HG03103 (cell line): ENCODE results near the gene PTPRG.

ENCODE experiments used
- ATAC-seq: cut with Tn5 transposase; IDR thresholded peaks from one replicate; pipeline ENCODE4 v1.9.1; 2021; ENCODE audit warnings: low read depth; ENCODE audit not compliant: unreplicated experiment

Gene PTPRG

DNA sequence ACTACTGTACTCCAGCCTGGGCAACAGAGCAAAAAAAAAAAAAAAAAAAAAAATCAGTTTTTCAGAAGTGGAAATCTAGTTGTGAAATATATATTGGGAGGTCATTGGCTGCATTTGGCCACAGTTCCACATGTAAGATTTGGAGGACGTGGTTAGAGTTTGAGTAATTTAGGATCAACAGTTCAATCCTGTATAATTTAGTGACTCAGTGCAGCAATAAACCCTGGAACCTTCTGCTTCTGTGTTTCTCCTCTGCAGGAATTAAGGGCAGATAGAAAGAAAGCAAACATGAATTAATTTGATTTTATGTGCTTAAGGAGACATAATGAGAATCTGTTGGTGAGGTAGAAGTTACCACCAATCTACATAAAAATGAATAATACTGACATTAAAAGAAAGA lies 347.0 kb downstream of the PTPRG start:
- ATAC-seq: no peak

DNA sequence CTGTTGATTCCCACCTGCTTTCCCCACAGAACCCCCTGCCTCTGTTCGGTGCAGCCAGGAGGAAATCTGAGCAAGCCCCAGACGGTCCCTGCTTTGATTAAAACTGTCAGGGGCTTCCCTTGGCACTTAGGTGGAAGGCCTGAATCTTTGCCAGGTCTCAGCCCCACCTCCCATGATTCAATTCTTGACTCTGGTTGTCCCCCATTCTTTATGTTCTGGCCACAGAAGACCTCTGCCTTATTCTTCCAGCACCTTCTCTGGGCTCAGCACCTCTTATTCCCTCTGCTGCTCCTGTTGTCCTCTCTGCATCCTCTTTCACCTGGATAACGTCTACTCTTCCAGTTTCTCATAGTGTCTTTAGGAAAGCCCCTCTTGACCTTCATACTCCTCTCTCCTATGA lies 349.4 kb downstream of the PTPRG start:
- no peak for ATAC-seq

DNA sequence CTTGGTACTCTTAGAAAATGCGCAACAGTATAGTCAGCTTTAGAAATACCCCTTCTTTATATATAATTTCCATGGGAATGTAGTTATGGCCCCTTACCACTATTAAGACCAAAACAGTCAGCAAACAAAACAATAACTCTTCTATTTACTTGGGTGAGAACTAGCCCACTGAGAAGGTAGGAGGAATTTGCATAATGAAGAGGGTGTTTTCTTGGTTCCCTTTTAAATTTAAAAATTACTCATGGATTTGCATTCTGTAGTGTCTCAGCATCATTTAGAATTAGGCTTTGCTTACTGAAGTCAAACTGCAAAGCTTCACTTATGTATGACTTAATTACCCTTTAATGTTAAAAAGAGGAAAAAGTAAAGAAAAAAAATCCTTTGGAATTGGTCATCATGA lies 350.8 kb downstream of the PTPRG start:
- ATAC-seq: peak; percentile 58

DNA sequence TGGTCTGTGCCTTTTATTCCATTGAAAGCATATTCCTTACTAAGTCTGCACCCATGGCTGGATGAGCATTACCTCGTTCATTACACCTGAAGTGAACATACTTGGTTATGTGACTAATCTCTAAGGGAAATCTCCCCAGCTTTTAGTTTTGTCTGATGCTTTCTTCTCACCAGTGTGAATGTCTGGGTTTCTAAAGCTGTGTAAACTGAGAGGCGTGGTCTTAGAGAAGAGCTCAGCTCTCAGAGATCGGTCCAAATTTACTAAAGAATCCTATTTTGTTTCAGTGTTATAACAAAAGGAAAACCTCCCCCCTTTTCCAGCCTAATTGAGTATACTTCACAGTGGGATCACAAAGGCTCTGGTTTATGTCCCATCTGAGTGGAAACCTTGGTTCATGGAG lies 352.3 kb downstream of the PTPRG start:
- ATAC-seq: no peak

DNA sequence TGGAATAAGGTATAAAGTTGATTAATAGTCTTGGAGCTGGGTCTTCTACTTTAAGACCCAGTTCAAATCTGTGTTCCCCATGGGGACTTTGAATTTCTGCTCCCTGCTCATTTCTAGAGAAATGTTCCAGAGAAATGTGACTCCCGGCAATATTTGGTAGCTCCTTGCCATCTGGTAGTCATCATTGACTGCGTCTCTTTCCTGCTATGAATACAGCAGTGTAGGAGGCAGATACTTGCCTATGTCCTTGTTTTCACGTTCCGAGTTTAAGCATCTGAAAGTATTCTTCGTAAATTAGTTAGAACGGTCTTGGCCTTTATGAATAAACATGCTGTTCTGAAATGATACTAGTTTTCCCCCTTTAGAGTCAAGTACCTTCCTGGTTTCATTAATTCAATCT lies 352.9 kb downstream of the PTPRG start:
- ATAC-seq: no peak

DNA sequence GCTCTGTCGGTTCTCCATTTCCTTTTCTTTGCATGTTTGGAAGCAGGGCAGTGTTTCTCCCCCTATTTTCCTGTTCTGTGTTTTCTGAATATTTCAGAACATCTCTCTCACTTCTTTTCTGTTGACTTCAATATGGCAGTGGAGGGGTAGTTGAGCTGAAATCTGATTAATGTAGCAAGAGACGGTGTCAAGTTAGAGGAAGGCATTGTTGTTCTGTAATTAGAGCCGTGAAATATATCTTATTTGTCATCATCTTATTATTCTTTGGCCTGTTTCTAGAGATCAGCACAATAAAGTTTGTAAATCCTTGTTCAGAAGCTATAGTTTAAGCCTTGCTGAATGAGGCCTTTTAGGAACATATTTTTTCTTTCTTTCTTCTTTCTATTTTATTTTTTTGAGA lies 353.9 kb downstream of the PTPRG start:
- ATAC-seq: no peak

DNA sequence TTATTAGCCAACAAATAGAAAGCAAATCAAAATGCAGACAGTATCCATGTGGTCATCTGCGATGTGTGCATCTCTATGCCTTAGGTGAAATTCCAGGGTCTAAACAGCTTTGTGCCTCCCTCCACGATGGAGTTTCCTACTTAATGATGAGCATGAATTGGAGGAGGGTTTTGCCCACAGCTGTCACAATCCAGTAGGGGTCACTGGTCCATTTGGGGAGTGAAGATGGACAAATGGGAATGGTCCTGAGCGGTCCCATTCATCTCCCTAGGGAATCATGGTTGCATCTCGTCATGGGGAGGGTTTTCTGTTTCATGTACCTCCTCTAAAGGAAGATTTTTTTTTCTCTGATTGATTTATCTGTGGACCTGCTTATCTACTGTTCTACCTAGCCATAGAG lies 358.0 kb downstream of the PTPRG start:
- no peak for ATAC-seq

DNA sequence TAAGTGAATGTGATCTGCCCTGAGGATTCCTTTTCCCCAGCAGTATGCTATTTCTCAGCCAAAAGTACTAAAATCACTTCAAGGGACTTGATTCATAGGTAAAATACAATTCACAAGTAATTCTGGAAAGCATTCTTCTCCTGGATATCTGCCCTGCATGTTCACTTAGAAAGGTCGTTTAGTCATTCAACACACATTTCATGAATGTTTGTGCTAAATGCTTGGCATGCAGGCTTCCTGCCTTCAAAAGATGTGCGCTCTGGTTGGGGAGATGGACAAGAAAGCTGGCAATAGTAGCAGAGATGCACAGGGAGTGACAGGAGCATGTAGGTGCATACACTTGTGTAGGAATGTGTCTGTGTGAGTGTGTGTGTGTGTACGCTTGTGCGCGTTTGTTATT lies 360.7 kb downstream of the PTPRG start:
- no peak for ATAC-seq

DNA sequence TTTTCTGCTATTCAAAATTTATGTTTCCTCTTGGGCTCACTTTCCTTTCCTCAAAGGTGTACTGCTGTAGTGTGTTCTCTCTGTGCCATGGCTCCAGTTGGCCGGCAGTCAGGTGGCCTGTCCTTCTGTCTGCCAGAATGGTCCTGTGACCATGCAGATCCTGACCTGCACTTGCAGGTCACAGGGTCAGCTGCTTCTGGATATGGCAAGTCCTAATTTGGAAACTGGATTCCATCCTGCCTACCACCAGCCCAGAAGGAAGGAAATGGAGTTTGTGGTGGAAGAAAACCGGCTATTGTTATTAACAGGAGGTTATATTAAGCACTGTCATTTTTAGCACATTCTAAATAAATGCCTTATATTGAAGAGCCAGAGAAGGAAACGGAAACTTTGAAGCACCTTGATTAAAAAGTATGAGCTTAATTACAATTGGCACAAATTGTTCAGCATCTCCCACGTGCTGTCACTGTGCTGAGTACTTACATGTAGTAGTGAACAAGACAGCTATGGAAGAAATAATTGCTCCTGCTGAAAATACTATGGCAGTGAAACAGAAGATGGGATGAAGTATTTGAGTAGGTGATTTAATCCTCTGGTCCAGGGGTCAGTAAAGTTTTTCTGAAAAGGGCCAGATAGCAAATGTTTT lies 362.8 kb downstream of the PTPRG start:
- no peak for ATAC-seq

DNA sequence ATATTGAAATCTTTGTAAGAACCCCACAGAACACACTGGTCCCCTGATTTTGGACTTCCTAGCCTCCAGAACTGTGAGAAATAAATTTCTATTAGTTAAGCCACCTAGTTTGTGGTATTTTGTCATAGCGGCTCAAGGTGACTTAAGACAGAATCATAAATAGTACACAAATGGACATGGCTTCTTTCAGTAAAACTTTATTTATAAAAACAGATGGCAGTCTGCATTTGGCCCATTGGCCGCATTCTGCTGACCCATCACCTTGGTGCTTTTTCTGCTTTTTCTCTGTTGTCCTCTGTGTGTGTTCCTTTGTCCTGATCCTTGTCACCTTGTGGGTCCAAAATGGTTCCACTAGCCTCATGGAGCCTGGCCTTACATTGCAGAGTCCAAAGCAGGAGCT lies 363.6 kb downstream of the PTPRG start:
- no peak for ATAC-seq

DNA sequence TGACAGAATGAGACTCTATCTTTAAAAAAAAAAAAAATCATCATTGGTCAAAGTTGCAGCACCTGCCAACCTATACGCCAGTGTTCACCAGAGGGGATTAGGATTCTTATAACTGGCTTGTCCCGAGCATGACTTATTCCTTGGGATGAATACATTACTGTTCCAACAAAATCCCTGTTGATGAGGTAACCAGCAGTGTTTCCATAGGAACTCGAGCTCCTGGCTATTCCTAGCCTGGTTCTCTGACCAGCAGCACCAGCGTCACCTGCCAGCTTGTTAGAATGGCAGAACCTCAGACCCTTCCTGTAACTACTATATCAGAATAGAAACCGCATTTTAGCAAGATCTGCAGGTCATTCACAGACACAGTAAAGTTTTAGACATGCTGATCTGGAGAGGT lies 364.4 kb downstream of the PTPRG start:
- no peak for ATAC-seq

DNA sequence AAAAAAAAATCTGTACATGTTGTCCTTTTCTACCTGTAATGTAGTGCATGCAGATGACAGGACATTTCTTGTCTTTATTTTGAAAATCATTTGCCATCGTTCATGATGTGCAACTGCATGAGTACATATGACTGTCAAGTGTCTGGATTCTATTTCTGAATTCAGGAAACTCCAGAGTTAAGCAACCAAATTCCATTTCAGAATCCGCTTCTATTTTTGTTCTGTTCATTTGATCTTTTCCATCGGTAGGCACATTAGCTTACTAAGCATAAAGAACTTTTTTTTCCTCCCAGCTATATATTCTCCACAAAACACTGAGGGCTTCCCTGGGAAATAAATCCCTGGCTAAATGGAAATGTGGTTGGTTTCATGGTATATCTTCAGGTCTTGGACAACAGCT lies 365.6 kb downstream of the PTPRG start:
- ATAC-seq: no peak

DNA sequence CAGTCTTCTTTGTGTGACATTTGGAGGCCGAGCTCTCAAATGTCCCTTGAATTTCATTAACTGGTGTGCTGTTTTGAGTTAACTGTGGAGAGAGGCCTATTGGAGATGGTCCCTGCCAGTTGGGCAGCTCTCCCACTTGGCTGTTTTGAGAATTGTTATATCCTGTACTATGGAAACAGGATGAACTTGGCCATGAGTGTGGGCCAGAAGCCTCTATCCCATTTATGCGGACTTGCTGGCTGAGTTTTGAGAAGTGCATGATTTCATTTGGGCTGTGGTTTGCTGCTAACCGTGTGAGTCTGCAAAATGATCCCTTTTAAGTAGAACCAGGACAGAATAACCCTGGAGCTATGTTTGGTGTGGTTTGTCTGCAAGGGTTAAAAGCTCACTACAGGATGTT lies 366.0 kb downstream of the PTPRG start:
- no peak for ATAC-seq

DNA sequence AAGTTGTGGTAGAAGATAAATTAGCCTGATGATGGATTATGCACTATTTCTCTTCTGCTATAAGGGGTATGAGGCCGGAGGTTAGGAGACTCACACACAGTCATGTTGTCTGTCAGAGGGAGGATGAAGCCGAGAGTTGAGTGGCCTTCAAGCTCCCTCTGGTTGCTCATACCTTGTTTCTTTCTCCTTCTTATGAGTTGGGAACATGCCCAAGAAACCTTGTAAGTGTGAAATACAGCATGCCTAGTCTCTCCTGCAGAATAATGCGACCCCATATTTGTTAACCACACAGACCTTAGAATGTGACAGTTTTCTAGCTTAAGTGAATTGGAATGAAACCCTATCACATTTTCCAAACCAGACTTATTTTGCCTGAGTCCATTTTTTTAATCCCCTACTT lies 366.7 kb downstream of the PTPRG start:
- ATAC-seq: no peak

DNA sequence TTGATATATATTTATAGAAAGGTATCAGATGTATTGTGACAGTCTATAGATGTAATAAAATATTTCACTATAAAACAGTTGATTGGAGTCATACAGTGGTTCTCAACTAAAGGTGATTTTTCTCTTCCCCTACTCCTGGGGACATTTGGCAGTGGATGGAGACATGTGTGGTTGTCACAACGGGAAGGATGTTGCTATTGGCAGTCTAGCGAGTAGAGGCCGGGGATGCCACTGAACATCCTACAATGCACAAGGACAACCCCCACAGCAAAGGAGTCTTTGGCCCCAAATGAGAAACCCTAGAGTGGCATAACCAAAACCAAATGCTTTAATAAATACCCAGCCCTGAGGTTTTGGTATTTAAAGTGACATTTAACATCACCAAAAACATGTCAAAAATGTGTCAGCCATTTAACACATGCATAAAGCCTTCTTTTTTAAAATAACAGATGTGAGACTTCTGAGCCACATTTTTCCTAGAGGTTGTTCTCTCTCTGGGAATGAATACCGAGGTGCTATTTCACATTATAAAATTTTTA lies 367.5 kb downstream of the PTPRG start:
- ATAC-seq: no peak

DNA sequence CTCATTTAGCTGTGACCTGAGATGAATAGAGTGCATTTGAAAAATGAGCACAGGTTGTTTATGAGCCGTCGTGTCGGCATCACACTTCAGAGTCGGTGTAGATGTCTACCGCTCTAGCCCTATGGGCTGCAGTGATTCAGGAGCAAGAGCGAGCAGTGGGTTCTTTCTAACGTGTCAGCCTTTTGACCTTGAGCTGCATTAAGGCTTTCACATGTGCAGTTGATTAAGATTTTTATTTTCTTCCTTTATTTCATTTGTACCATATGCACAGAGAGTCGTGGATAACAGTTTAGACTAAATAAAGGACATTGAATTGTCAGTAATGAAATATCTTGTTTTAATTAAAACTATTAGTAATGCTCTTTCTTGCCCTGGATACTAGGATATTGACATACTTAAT lies 368.2 kb downstream of the PTPRG start:
- ATAC-seq: no peak

DNA sequence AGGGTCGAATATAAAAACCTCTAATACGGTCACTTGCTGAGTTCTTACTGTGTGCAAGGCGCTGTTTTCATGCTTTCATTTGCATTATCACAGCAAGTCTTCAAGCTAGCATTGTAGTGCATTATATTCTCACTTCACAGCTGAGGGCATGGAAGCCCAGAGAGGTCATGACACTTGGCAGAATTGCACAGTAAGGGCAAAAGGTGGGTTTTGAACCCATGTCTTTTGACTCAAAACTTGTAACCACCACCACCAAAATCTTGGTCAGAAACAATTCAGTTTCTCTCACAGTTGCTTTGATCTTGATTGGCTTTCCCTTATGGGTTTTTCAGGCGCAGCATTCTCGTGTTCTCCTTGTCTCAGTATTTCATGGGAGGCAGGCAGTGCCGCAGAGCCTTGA lies 371.1 kb downstream of the PTPRG start:
- no peak for ATAC-seq

DNA sequence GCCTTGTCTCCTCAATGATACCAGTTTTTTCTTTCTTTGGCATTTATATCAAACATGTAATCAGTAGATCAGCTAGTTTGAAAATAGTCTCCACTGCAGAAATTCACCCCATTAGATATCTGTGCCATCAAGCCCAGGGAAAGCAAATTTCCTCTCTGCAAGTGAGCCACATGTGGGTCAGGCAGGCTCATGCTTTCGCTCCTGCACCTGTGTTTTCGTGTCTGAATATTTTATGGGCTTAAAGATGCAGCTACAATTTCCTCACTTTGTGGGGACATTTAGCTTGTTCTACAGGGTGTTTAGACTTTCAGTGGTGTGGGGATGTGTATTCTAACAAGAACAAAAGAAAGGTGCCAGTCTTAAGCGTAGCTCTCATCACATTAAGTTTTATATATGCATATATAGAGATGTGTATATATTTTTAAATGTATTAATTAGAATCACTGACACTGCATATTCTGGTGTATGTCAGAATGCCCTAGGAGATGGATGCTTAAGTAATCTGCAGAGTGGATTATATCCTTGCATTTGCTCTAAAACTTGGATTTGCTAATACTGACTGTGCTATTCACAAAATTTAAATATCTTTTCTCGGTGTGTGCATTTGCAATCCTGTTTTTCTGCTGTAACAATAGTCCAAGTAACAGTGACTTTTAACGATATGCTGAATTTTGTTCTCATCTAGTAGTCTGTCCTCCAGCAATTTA lies 372.6 kb downstream of the PTPRG start:
- ATAC-seq: no peak

DNA sequence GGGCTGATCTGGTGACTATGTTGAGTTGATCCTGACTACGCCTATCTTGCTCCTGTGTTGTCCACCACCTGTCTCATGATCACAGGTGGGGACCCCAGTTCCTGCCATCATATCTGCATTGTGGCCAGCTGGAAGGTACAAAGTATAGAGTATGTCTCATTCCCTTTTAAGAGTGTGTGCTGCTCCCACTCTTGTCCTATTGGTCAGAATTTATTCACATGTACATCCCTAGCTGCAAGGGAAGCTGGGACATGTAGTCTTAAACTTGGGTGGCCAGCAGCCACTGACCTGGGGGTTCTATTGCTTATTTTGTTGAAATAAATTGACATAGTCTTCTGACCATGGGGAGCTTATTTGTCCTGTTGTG lies 373.1 kb downstream of the PTPRG start:
- ATAC-seq: no peak

DNA sequence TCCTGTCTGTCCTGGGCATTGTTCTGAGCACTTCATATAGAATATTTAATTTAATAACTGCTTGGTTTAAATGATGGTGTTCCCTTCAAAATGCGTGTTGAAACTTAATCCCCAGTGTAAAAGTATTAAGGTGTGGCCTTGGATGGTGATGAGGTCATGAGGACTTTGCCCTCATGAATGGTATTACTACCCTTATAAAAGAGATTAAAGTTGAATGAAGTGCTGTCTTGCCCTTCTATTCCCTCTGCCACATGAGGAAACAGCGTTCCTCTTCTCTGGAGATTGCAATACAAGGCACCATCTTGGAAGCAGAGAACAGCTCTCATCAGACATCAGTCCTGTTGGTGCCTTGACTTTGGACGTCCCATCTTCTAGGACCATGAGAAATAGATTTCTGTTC lies 374.4 kb downstream of the PTPRG start:
- ATAC-seq: no peak

DNA sequence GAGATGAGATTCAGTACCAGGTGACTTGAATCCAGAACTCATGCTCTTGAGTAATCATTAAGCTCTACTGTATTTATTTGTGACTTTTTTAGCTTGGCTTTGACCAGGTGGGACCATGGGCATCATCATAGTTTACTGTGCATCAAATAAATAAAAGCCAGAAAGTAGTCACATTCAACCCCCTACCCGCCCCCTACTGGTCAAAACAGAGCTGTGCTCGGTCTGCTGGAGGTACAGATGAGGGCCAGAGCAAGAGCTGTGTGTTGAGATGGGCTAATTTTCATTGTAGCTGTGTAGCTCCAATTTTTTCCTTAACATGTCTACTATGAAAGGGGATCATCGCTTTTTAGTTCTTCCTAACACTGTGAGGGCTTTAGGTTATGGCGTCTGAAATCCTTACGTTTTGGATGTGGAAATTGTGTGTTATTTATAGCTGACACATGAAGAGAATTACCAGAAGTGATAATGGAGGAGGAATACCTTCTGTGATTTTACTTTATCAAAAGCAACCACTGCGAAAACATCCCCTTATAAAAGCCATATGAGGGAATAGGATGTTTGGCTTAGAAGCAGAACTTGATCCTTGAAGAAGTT lies 375.1 kb downstream of the PTPRG start:
- ATAC-seq: no peak

DNA sequence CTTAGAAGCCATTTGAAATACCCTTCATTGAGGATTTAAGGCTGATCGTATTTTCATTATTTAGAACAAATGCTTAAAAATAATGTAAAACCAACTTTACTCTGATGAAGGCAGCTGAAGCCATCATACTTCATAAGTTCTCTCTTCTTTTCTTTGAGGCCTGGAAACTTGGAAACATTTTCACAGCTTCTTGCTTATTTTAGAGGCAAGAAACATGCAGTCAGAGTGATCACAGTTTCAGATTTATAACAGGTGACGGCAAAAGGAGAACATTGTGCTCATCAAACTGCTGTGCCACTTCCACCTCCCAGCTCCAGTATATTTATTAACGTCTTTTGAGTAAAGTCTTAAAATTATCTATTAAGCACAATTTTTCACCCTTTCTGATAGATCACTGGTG lies 376.1 kb downstream of the PTPRG start:
- ATAC-seq: no peak
